Loucy (cell line): ENCODE data around the gene B3GAT2.

ENCODE experiments used
- EZH2phosphoT487 ChIP-seq: fragments of 200-600 bp; IDR thresholded peaks from 2 replicates; pipeline ENCODE4 v1.6.1; 2018; ENCODE audit warnings: antibody characterized with exemption, mild to moderate bottlenecking, moderate library complexity, borderline replicate concordance
- TF ChIP-seq, protein P1 (sequence below): fragments of 200-600 bp; sonication (generic); conservative IDR thresholded peaks from 2 replicates; pipeline ENCODE4 v1.5.1; 2014; ENCODE audit warnings: mild to moderate bottlenecking, antibody characterized with exemption, low read length

- TF ChIP-seq, protein P1, sequence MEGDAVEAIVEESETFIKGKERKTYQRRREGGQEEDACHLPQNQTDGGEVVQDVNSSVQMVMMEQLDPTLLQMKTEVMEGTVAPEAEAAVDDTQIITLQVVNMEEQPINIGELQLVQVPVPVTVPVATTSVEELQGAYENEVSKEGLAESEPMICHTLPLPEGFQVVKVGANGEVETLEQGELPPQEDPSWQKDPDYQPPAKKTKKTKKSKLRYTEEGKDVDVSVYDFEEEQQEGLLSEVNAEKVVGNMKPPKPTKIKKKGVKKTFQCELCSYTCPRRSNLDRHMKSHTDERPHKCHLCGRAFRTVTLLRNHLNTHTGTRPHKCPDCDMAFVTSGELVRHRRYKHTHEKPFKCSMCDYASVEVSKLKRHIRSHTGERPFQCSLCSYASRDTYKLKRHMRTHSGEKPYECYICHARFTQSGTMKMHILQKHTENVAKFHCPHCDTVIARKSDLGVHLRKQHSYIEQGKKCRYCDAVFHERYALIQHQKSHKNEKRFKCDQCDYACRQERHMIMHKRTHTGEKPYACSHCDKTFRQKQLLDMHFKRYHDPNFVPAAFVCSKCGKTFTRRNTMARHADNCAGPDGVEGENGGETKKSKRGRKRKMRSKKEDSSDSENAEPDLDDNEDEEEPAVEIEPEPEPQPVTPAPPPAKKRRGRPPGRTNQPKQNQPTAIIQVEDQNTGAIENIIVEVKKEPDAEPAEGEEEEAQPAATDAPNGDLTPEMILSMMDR = no peak
- no peak for TF ChIP-seq EZH2phosphoT487
Measured at GRCh38 chr6:70847106-70848084, 109.5 kb downstream of the B3GAT2 start.
